Measurements from ENCODE around the gene BABAM2.

GRCh38 chr2:28084564-28084963 is 194.0 kb downstream of the BABAM2 start:
- TF ChIP-seq EZH2 (IDR thresholded peaks at IDR 0.05; ENCODE audit: borderline replicate concordance, low read depth, low read length, severe bottlenecking) = no peak
- TF ChIP-seq, protein P1, sequence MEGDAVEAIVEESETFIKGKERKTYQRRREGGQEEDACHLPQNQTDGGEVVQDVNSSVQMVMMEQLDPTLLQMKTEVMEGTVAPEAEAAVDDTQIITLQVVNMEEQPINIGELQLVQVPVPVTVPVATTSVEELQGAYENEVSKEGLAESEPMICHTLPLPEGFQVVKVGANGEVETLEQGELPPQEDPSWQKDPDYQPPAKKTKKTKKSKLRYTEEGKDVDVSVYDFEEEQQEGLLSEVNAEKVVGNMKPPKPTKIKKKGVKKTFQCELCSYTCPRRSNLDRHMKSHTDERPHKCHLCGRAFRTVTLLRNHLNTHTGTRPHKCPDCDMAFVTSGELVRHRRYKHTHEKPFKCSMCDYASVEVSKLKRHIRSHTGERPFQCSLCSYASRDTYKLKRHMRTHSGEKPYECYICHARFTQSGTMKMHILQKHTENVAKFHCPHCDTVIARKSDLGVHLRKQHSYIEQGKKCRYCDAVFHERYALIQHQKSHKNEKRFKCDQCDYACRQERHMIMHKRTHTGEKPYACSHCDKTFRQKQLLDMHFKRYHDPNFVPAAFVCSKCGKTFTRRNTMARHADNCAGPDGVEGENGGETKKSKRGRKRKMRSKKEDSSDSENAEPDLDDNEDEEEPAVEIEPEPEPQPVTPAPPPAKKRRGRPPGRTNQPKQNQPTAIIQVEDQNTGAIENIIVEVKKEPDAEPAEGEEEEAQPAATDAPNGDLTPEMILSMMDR (IDR thresholded peaks at IDR 0.05; ENCODE audit: borderline replicate concordance, extremely low read depth, low read length, poor library complexity, severe bottlenecking) = no peak

Measured in DND-41 (cell line).